Esophagus muscularis mucosa (tissue), 4 donors: ENCODE data around the gene SPTBN2. TPM values are rescaled to one million over a fixed set of nuclear protein-coding genes. Genes with fewer than 3 reads are reported as not detected.

Experiments used
- DNase-seq: peaks from one replicate; pipeline ENCODE4 v3.0.0-alpha.2; 2017; ENCODE audit errors: extremely low spot score
- H3K27ac ChIP-seq, 4 donors: fragments of 200-600 bp; sonication (generic); replicated peaks in 1 of 4; 1 replicate in 3 of 4; 2 replicates in 1 of 4; pipeline ENCODE4 v1.5.1; 2016 to 2019; ENCODE audit warnings: mild to moderate bottlenecking in 1 of 4
- H3K27me3 ChIP-seq, 4 donors: fragments of 200-600 bp; sonication (generic); one replicate each; pipeline versions ENCODE4 v1.5.1 to v1.6.0; 2016 to 2019
- H3K36me3 ChIP-seq, 4 donors: fragments of 200-600 bp; sonication (generic); one replicate each; pipeline ENCODE4 v1.5.1; 2016 to 2019
- H3K4me1 ChIP-seq, 4 donors: fragments of 200-600 bp; sonication (generic); one replicate each; pipeline ENCODE4 v1.5.1; 2016 to 2019
- H3K4me3 ChIP-seq, 4 donors: fragments of 200-600 bp; sonication (generic); 1 replicate in 2 of 4; 2 replicates in 2 of 4; pipeline ENCODE4 v1.5.1; 2016 to 2019; ENCODE audit warnings: mild to moderate bottlenecking in 4 of 4, moderate library complexity in 1 of 4
- H3K9me3 ChIP-seq, 4 donors: fragments of 200-600 bp; sonication (generic); 1 replicate in 3 of 4; 2 replicates in 1 of 4; pipeline ENCODE4 v1.5.1; 2016 to 2019
- EP300 ChIP-seq: sonication (generic); formaldehyde crosslinking; IDR thresholded peaks from one replicate; pipeline ENCODE4 v1.6.1; 2017; ENCODE audit warnings: antibody characterized with exemption
- POLR2A ChIP-seq: fragments of 450-650 bp; IDR thresholded peaks from one replicate; pipeline ENCODE4 v1.6.1; 2017; ENCODE audit warnings: antibody characterized with exemption, moderate library complexity, mild to moderate bottlenecking, low read depth
- POLR2AphosphoS5 ChIP-seq, 2 donors: sonication (generic); formaldehyde crosslinking; IDR thresholded peaks; one replicate each; pipeline ENCODE4 v1.6.1; 2017; ENCODE audit warnings: antibody characterized with exemption in 2 of 2
- WGBS: methylation state at CpG from one replicate; pipeline ENCODE4 v1.1.5; 2018; 5-methylcytosine and 5-hydroxymethylcytosine counted together
- intact Hi-C: fragments of 100-400 bp; cut with DNase I; formaldehyde crosslinking; loops from one replicate; pipeline ENCODE4 v1.15.1; 2023
- total RNA-seq, 4 donors: library from RNA; depleted of rRNA; stranded (reverse); fragments of >200 nt; gene quantifications; one replicate each; pipeline versions ENCODE4 v1.1.0 to v1.2.1, GENCODE V29; 2016
- TF ChIP-seq, protein P1 (sequence below), 3 experiments: fragments of 200-600 bp in 2 of 3; fragments of 450-650 bp in 1 of 3; sonication (generic) in 2 of 3; IDR thresholded peaks; one replicate each; pipeline ENCODE4 v1.5.1; 2017 to 2019; ENCODE audit warnings: antibody characterized with exemption in 3 of 3, mild to moderate bottlenecking in 2 of 3, moderate library complexity in 1 of 3

SPTBN2 gene
- total RNA-seq, 4 donors from 2014 or later = 3.3 to 12.5 (median 10.0) TPM

DNA sequence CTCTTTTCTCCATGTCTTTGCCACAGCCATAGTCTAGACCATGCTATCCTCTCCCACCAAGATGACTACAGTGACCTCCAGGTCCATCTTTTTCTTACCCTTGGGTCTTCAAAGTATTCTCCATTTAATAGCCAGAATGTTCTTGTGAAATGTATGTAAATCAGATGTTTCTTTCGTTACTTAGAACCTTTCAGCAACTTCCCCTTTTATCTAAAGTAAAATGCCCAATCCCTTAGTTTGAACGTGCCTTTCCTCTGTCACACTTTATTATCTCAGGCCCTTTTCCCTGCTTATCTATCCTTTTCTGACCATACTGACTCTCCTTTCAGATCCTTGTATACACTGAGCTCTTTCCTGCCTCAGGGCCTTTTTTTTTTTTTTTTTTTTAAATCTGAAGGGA is 69.3 kb downstream of the SPTBN2 start:
- Histone ChIP-seq H3K4me3 (no peak overlapping the region), H3K36me3 (peaks cover 8 to 66% (median 46%) of the 10 kb centered on the region in 4 donors), H3K4me1 (no peaks in the 10 kb centered on the region), H3K9me3 (no peaks in the 10 kb centered on the region), H3K27me3 (no peaks in the 10 kb centered on the region), H3K27ac (no peak overlapping the region)
- intact Hi-C loops = no loop called here
- TF ChIP-seq EP300 (no peak), POLR2AphosphoS5 (IDR thresholded peaks at IDR 0.05) (no peak), POLR2A (no peak)
- TF ChIP-seq, protein P1, sequence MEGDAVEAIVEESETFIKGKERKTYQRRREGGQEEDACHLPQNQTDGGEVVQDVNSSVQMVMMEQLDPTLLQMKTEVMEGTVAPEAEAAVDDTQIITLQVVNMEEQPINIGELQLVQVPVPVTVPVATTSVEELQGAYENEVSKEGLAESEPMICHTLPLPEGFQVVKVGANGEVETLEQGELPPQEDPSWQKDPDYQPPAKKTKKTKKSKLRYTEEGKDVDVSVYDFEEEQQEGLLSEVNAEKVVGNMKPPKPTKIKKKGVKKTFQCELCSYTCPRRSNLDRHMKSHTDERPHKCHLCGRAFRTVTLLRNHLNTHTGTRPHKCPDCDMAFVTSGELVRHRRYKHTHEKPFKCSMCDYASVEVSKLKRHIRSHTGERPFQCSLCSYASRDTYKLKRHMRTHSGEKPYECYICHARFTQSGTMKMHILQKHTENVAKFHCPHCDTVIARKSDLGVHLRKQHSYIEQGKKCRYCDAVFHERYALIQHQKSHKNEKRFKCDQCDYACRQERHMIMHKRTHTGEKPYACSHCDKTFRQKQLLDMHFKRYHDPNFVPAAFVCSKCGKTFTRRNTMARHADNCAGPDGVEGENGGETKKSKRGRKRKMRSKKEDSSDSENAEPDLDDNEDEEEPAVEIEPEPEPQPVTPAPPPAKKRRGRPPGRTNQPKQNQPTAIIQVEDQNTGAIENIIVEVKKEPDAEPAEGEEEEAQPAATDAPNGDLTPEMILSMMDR (IDR thresholded peaks at IDR 0.05) = no peak
- WGBS = 70% methylated on average over 2 of the region's 2 CpGs
- DNase-seq = no peak

DNA sequence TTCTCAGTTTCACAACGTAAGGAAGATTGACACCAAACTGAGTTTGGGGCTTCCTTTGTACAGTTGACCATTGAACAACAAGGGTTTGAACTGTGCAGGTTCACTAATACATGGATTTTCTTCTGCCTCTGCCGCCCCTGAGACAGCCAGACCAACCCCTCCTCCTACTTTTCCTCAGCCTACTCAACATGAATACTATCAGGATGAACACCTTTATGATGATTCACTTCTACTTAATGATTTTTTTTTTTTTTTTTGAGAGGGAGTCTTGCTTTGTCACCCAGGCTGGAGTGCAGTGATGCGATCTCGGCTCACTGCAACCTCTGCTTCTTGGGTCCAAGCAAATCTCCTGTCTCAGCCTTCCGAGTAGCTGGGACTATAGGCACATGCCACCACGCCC is 75.9 kb downstream of the SPTBN2 start:
- H3K4me3 ChIP-seq = no peak overlapping the region
- intact Hi-C loops = no loop called here
- H3K27ac ChIP-seq = no peak overlapping the region
- H3K36me3 ChIP-seq = peaks cover 17 to 69% (median 53%) of the 10 kb centered on the region in 4 donors
- H3K27me3 ChIP-seq = no peaks in the 10 kb centered on the region
- no peak for DNase-seq
- H3K4me1 ChIP-seq = peaks cover 0 to 26% (median 4%) of the 10 kb centered on the region in 4 donors
- TF ChIP-seq EP300 (no peak), POLR2AphosphoS5 (IDR thresholded peaks at IDR 0.05) (no peak), POLR2A (no peak)
- TF ChIP-seq, protein P1 (IDR thresholded peaks at IDR 0.05) = no peak
- 81% methylated on average over 6 of the region's 6 CpGs for WGBS
- H3K9me3 ChIP-seq = no peaks in the 10 kb centered on the region

DNA sequence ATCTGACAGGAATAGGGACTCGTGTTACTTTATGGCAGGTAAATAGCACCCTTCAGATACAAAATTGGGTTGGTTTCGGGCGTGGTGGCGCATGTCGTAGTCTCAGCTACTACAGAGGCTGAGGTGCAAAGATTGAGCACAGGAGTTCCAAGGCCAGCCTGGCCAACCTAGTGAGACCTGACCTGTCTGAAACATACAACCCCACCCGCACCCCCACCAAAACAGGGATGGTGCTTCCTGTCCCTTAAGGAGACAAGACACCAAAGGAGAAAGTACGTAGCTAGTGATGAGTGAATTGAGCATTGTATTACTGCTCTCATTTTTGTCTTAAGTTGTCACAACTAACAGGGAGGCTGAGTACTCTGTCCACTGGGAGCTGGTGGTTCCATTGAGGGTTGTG is 76.4 kb downstream of the SPTBN2 start:
- no peaks in the 10 kb centered on the region for H3K27me3 ChIP-seq
- 94% methylated on average over 7 of the region's 7 CpGs for WGBS
- no peaks in the 10 kb centered on the region for H3K9me3 ChIP-seq
- peaks cover 0 to 26% (median 6%) of the 10 kb centered on the region in 4 donors for H3K4me1 ChIP-seq
- H3K4me3 ChIP-seq = no peak overlapping the region
- peaks cover 17 to 69% (median 53%) of the 10 kb centered on the region in 4 donors for H3K36me3 ChIP-seq
- TF ChIP-seq EP300 (no peak), POLR2A (no peak), POLR2AphosphoS5 (IDR thresholded peaks at IDR 0.05) (no peak)
- TF ChIP-seq, protein P1 (IDR thresholded peaks at IDR 0.05) = no peak
- H3K27ac ChIP-seq = no peak overlapping the region
- DNase-seq = no peak
- intact Hi-C loops = no loop called here

DNA sequence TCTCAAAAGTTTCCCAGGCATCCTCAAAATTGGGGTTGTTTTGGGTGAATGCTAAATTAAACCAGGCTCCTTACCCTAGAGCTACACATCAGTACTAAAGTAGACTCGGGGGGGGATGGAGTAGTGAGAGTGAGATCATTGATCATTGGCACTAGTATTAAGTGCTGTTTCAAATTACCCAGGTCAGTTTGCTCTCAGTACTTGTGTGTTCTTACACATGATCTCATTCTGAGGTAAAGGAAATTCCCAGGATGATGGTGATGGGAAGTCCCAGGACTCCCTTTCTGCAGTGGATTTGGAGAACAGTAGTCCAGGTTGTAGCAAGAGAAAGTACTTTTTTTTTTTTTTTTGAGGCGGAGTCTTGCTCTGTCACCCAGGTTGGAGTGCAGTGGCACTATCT is 78.0 kb downstream of the SPTBN2 start:
- H3K27me3 ChIP-seq = no peaks in the 10 kb centered on the region
- intact Hi-C loops = no loop called here
- no peak overlapping the region for H3K4me3 ChIP-seq
- TF ChIP-seq, protein P1 (IDR thresholded peaks at IDR 0.05) = no peak
- no peak for TF ChIP-seq EP300
- TF ChIP-seq POLR2AphosphoS5 (IDR thresholded peaks at IDR 0.05) = no peak
- no peak for TF ChIP-seq POLR2A
- peaks cover 17 to 78% (median 58%) of the 10 kb centered on the region in 4 donors for H3K36me3 ChIP-seq
- no peaks in the 10 kb centered on the region for H3K9me3 ChIP-seq
- 91% methylated on average over 2 of the region's 2 CpGs for WGBS
- H3K4me1 ChIP-seq = peaks cover 12 to 40% (median 19%) of the 10 kb centered on the region in 4 donors
- no peak for DNase-seq
- no peak overlapping the region for H3K27ac ChIP-seq

DNA sequence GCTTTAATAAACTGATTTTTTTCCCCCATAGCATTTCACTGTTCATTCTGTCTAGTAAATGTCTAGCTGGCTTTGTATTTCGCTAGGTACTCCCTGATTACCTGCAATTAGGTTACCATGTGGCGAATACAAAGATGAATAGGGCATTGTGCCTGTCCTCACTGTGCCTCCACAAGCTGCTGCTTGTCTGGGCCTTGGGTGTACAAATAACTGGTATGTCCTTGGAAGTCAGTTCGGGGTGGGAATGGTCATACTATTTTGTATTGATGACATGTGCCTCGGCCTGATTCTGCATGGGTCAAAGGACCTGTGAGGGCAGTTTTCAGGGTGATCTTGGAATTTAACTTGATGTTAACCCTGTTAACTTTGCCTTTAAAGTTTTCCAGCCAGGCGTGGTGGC is 79.1 kb downstream of the SPTBN2 start:
- peaks cover 23 to 51% (median 30%) of the 10 kb centered on the region in 4 donors for H3K4me1 ChIP-seq
- WGBS = 100% methylated on average over 4 of the region's 5 CpGs
- no peak overlapping the region for H3K4me3 ChIP-seq
- DNase-seq = no peak
- H3K27me3 ChIP-seq = no peaks in the 10 kb centered on the region
- peaks cover 17 to 84% (median 62%) of the 10 kb centered on the region in 4 donors for H3K36me3 ChIP-seq
- H3K9me3 ChIP-seq = no peaks in the 10 kb centered on the region
- H3K27ac ChIP-seq = no peak overlapping the region
- intact Hi-C loops = no loop called here
- TF ChIP-seq POLR2AphosphoS5 (IDR thresholded peaks at IDR 0.05) (no peak), POLR2A (no peak), EP300 (no peak)
- TF ChIP-seq, protein P1 (IDR thresholded peaks at IDR 0.05) = no peak
